HEK293T (cell line): ENCODE measurements around the gene CAPN3.

Experiments
- ELF4 ChIP-seq: fragments of 450-650 bp; IDR thresholded peaks from 2 replicates; pipeline ENCODE4 v1.6.1; 2017; ENCODE audit warnings: antibody characterized with exemption
- LEF1 ChIP-seq: fragments of 450-650 bp; IDR thresholded peaks from 2 replicates; pipeline ENCODE4 v1.6.1; 2017; ENCODE audit warnings: mild to moderate bottlenecking, borderline replicate concordance
- SP1 ChIP-seq: fragments of 450-650 bp; IDR thresholded peaks from 2 replicates; pipeline ENCODE4 v1.6.1; 2017
- SUZ12 ChIP-seq: fragments of 450-650 bp; IDR thresholded peaks from 2 replicates; pipeline ENCODE4 v1.6.1; 2016; ENCODE audit warnings: mild to moderate bottlenecking

GRCh38 chr15:42448281-42448680 is 89.0 kb downstream of the CAPN3 start:
- TF ChIP-seq SUZ12: no peak
- TF ChIP-seq ELF4: no peak
- TF ChIP-seq LEF1: no peak
- no peak for TF ChIP-seq SP1
